IMR-90 (cell line): ENCODE results near the gene SUN1. TPM values are rescaled to one million over a fixed set of nuclear protein-coding genes. Genes with fewer than 3 reads are reported as not detected.

Experiments
- ATAC-seq: fragments of 200-7000 bp; cut with Tn5 transposase; 2 replicates; pipeline ENCODE4 v1.9.1; 2020; ENCODE audit warnings: low read depth, mild to moderate bottlenecking, moderate library complexity
- BruUV-seq: library from RNA; stranded (reverse); fragments of 400-500 nt; replicated peaks from 2 replicates; lab custom pipeline; 2021; lab: Mats Ljungman, UMichigan
- CTCF ChIA-PET: fragments of 300-600 bp; formaldehyde crosslinking; extraction: SDS; loops from one replicate; lab custom pipeline; 2021; ENCODE audit warnings: antibody characterized with exemption; lab: Yijun Ruan, JAX
- POLR2A ChIA-PET: fragments of 300-600 bp; sonication (Branson Sonifier 250); formaldehyde crosslinking; loops from one replicate; lab custom pipeline; 2022; ENCODE audit warnings: antibody characterized with exemption; ENCODE audit not compliant: unreplicated experiment; lab: Charles Lee
- DNase-seq: peaks from one replicate; pipeline ENCODE4 v3.0.0; 2013
- H2AFZ ChIP-seq: replicated peaks from 2 replicates; pipeline ENCODE3; 2013; ENCODE audit warnings: low read length, mild to moderate bottlenecking; ENCODE audit not compliant: poor library complexity
- H2AK5ac ChIP-seq: 2 replicates; pipeline ENCODE4 v1.6.1; 2013; ENCODE audit warnings: low read depth, low read length, inconsistent platforms
- H2AK9ac ChIP-seq: replicated peaks from 2 replicates; pipeline ENCODE3; 2013; ENCODE audit warnings: mild to moderate bottlenecking, low read depth, low read length, moderate library complexity; ENCODE audit not compliant: poor library complexity
- H2BK120ac ChIP-seq: 2 replicates; pipeline ENCODE4 v1.6.1; 2013; ENCODE audit warnings: low read depth, low read length, inconsistent platforms
- H2BK15ac ChIP-seq: 3 replicates; pipeline ENCODE4 v1.6.1; 2013; ENCODE audit warnings: low read depth, low read length, inconsistent platforms
- H2BK20ac ChIP-seq: 2 replicates; pipeline ENCODE4 v1.6.1; 2013; ENCODE audit warnings: low read depth, mild to moderate bottlenecking, inconsistent platforms, low read length, moderate library complexity
- H2BK5ac ChIP-seq: 2 replicates; pipeline ENCODE4 v1.6.1; 2013; ENCODE audit warnings: mild to moderate bottlenecking, low read depth, low read length, inconsistent platforms; ENCODE audit not compliant: poor library complexity, severe bottlenecking
- H3K14ac ChIP-seq: replicated peaks from 2 replicates; pipeline ENCODE4 v1.6.1; 2013; ENCODE audit warnings: low read depth, low read length, inconsistent platforms
- H3K18ac ChIP-seq: 2 replicates; pipeline ENCODE4 v1.6.1; 2013; ENCODE audit warnings: low read depth, low read length, control low read depth
- H3K23ac ChIP-seq: 2 replicates; pipeline ENCODE4 v1.6.1; 2013; ENCODE audit warnings: low read depth, low read length, inconsistent platforms
- H3K27ac ChIP-seq: 2 replicates; pipeline ENCODE4 v1.5.1; 2013; ENCODE audit warnings: mild to moderate bottlenecking, control low read depth, low read length; ENCODE audit not compliant: insufficient read depth
- H3K27me3 ChIP-seq: 2 replicates; pipeline ENCODE4 v1.6.1; 2013; ENCODE audit warnings: low read length; ENCODE audit not compliant: control insufficient read depth, insufficient read depth
- H3K36me3 ChIP-seq: 2 replicates; pipeline ENCODE4 v1.6.1; 2013; ENCODE audit warnings: low read length, mixed read lengths; ENCODE audit not compliant: control insufficient read depth, insufficient read depth
- H3K4ac ChIP-seq: 2 replicates; pipeline ENCODE4 v1.6.1; 2013; ENCODE audit warnings: low read depth, low read length, inconsistent platforms
- H3K4me1 ChIP-seq: 2 replicates; pipeline ENCODE4 v1.6.1; 2013; ENCODE audit warnings: low read length, mixed read lengths; ENCODE audit not compliant: control insufficient read depth, insufficient read depth
- H3K4me2 ChIP-seq: 2 replicates; pipeline ENCODE4 v1.6.1; 2013; ENCODE audit warnings: low read depth, mild to moderate bottlenecking, control low read depth, low read length, moderate library complexity
- H3K4me3 ChIP-seq: 2 replicates; pipeline ENCODE4 v1.5.1; 2013; ENCODE audit warnings: low read depth, mild to moderate bottlenecking, control low read depth, low read length, moderate library complexity; ENCODE audit not compliant: insufficient read depth
- H3K56ac ChIP-seq: 2 replicates; pipeline ENCODE4 v1.6.1; 2013; ENCODE audit warnings: low read length, inconsistent platforms; ENCODE audit not compliant: insufficient read depth; ENCODE audit errors: extremely low read depth
- H3K79me1 ChIP-seq, 2 experiments: 2 replicates each; pipeline ENCODE4 v1.6.1; 2013; ENCODE audit warnings: low read length in 2 of 2, inconsistent platforms in 1 of 2, low read depth in 1 of 2
- H3K9ac ChIP-seq: 2 replicates; pipeline ENCODE4 v1.6.1; 2013; ENCODE audit warnings: low read depth, low read length, control low read depth
- H3K9me1 ChIP-seq: 2 replicates; pipeline ENCODE4 v1.6.1; 2013; ENCODE audit warnings: low read length, inconsistent platforms; ENCODE audit not compliant: insufficient read depth
- H3K9me3 ChIP-seq: 2 replicates; pipeline ENCODE4 v1.6.1; 2013; ENCODE audit warnings: low read length; ENCODE audit not compliant: control insufficient read depth, insufficient read depth
- H4K20me1 ChIP-seq: 2 replicates; pipeline ENCODE4 v1.6.1; 2013; ENCODE audit warnings: low read length, inconsistent platforms; ENCODE audit not compliant: insufficient read depth
- H4K5ac ChIP-seq: 2 replicates; pipeline ENCODE4 v1.6.1; 2013; ENCODE audit warnings: mild to moderate bottlenecking, low read depth, low read length, control low read depth
- H4K8ac ChIP-seq, 2 experiments: 2 replicates each; pipeline ENCODE4 v1.6.1; 2013; ENCODE audit warnings: low read depth in 2 of 2, low read length in 2 of 2, control low read depth in 1 of 2, inconsistent platforms in 1 of 2
- H4K91ac ChIP-seq: 2 replicates; pipeline ENCODE4 v1.6.1; 2013; ENCODE audit warnings: low read depth, low read length, inconsistent platforms; ENCODE audit not compliant: insufficient read depth
- FOS ChIP-seq: fragments of 150-350 bp; IDR thresholded peaks from 2 replicates; pipeline ENCODE4 v1.6.1; 2016; ENCODE audit warnings: low read depth, low read length
- MAFK ChIP-seq: IDR thresholded peaks from 2 replicates; pipeline ENCODE4 v1.6.1; 2012; ENCODE audit warnings: low read depth, low read length, improper control_type of control experiment
- MXI1 ChIP-seq: IDR thresholded peaks from 2 replicates; pipeline ENCODE4 v1.6.1; 2012; ENCODE audit warnings: low read depth, mild to moderate bottlenecking, low read length, moderate library complexity, borderline replicate concordance
- RAD21 ChIP-seq: IDR thresholded peaks from 2 replicates; pipeline ENCODE4 v1.6.1; 2012; ENCODE audit warnings: low read length, improper control_type of control experiment
- RCOR1 ChIP-seq: IDR thresholded peaks from 2 replicates; pipeline ENCODE4 v1.6.1; 2012; ENCODE audit warnings: mild to moderate bottlenecking, low read length, improper control_type of control experiment; ENCODE audit not compliant: insufficient replicate concordance
- RFX5 ChIP-seq: IDR thresholded peaks from 2 replicates; pipeline ENCODE4 v1.8.0; 2012; ENCODE audit warnings: low read depth, mild to moderate bottlenecking, low read length, moderate library complexity
- SMC3 ChIP-seq: fragments of 150-350 bp; IDR thresholded peaks from 2 replicates; pipeline ENCODE4 v1.6.1; 2016; ENCODE audit warnings: low read depth, mild to moderate bottlenecking, antibody characterized with exemption, low read length, moderate library complexity
- WGBS, 2 experiments: methylation state at CpG; one replicate each; pipeline versions ENCODE4 v1.1.5 to v1.1.7; 2013; ENCODE audit warnings: missing lambda C conversion rate in 2 of 2; ENCODE audit not compliant: insufficient read length in 1 of 2; ENCODE audit errors: extremely low coverage in 2 of 2; 5-methylcytosine and 5-hydroxymethylcytosine counted together
- dilution Hi-C: fragments of 300-500 bp; cut with HindIII; formaldehyde crosslinking; loops from one replicate; pipeline ENCODE4 v1.14.3; 2018; ENCODE audit warnings: low sequenced_read_pairs; ENCODE audit not compliant: unreplicated experiment
- in situ Hi-C: fragments of 300-500 bp; cut with MboI; formaldehyde crosslinking; loops from 3 replicates; pipeline ENCODE4 v1.14.3; 2019; ENCODE audit warnings: low sequenced_read_pairs, inconsistent platforms, mixed read lengths
- intact Hi-C: fragments of 100-400 bp; cut with micrococcal nuclease; formaldehyde crosslinking; loops from 2 replicates; pipeline ENCODE4 v1.10.0; 2022
- polyA plus RNA-seq, 3 experiments: library from polyadenylated mRNA; depleted of rRNA; stranded (reverse); fragments of >200 nt; gene quantifications; 2 replicates each; pipeline ENCODE4 v1.2.3, GENCODE V29; 2012; ENCODE audit warnings: low replicate concordance in 1 of 3
- total RNA-seq: library from RNA; depleted of rRNA; stranded (reverse); fragments of >200 nt; gene quantifications from 2 replicates; pipeline ENCODE4 v1.2.3, GENCODE V29; 2012

SUN1 gene
- total and polyA plus RNA-seq, 2 of the 4 experiments (the other 2 are of a cell fraction), result 113 to 239 TPM

DNA sequence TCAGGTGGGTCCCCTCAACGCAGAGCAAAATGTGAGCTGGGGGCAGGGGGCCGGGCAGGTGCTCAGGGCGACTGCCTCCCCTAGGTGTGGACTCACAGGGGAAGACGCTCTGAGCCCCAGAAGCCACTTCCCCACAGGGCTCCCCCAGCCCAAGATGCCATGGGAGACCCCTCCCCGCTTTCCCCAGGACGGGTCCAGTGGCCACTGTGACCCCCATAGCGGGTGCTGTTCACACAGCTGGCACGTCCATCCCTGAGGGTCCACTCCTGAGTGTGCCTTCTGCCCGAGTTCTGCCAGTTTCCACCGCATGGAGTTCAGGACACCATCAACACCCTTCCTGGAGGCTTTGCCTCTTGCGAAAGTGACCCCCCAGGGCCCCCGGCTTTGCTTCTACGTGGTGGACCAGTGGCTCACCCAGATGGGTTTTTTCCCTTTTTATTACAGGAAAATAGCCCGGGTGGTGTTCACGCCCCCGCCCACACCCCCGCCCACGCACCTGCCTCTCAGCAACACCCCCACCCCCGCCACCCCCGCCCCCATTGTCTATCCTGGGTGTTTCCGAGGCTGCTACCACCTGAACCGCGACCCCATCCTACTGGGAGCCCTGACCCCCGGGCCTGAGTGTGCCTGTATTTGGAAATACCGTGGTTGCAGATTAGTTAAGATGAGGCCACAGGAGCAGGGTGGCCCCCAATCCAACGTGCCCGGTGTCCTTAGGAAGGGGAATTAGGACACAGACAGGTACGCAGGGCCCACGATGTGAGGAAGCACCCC, 90.2 kb downstream of the SUN1 start:
- Histone ChIP-seq H2AK9ac (peak overlapping the region; percentile 65), H3K18ac (no peak overlapping the region), H3K14ac (no peak overlapping the region), H4K91ac (no peak overlapping the region), H3K27ac (no peak overlapping the region), H2AK5ac (no peak overlapping the region), H2AFZ (peak overlapping the region; percentile 89), H3K9me1 (no peaks in the 10 kb centered on the region), H3K4me2 (no peak overlapping the region), H3K79me1 (no peaks in the 10 kb centered on the region), H3K9ac (no peak overlapping the region), H4K20me1 (no peaks in the 10 kb centered on the region), H2BK5ac (no peak overlapping the region), H2BK120ac (no peak overlapping the region; the same call in 1 of the 2 replicates), H3K4me1 (peaks cover 7% of the 10 kb centered on the region), H2BK15ac (no peak overlapping the region), H4K8ac (no peak overlapping the region), H3K56ac (no peak overlapping the region), H2BK20ac (0 out of 2 replicates have a peak overlapping the region, but pooled peaks have one; percentile 6), H3K36me3 (no peaks in the 10 kb centered on the region), H4K5ac (no peak overlapping the region), H3K27me3 (no peaks in the 10 kb centered on the region), H3K23ac (no peak overlapping the region), H3K4ac (no peak overlapping the region), H3K9me3 (no peaks in the 10 kb centered on the region), H3K4me3 (no peak overlapping the region)
- ATAC-seq (no peak), DNase-seq (no peak)
- intact Hi-C loops (no loop called here), in situ Hi-C loops (no loop called here), dilution Hi-C loops (no loop called here)
- CTCF ChIA-PET, result no interaction called here
- no TSS peak for BruUV-seq
- WGBS, 2 experiments, result 88% methylated on average over 6 of the region's 29 CpGs; no CpG with 5 or more reads in 1 of the 2 experiments
- no peak for TF ChIP-seq MXI1
- no peak for TF ChIP-seq RCOR1
- no peak for TF ChIP-seq RFX5
- no peak for TF ChIP-seq SMC3
- TF ChIP-seq FOS, result no peak
- no peak for TF ChIP-seq MAFK
- no peak for TF ChIP-seq RAD21
- POLR2A ChIA-PET, result no interaction called here
